ENCODE measurements around the gene NBAS.

DNA sequence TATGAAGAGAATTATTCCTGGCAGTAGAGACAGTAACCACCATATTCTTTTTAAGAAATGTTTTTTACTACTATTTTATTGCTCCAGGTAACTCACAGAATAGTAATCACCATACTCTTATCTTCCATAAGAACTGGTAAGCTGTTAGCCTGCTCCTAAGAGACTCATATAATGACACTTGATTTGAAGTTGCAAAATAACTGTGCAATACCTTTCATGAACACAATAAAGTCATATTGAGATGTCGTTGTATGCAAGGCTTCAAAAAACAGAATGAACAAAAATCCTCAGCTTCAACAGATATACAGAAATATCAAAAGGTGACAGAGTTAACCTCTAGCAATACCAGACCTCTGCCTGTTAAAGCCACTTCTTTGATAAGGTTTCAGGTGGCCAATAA lies 360.1 kb downstream of the NBAS start:
- TF ChIP-seq, protein P1, sequence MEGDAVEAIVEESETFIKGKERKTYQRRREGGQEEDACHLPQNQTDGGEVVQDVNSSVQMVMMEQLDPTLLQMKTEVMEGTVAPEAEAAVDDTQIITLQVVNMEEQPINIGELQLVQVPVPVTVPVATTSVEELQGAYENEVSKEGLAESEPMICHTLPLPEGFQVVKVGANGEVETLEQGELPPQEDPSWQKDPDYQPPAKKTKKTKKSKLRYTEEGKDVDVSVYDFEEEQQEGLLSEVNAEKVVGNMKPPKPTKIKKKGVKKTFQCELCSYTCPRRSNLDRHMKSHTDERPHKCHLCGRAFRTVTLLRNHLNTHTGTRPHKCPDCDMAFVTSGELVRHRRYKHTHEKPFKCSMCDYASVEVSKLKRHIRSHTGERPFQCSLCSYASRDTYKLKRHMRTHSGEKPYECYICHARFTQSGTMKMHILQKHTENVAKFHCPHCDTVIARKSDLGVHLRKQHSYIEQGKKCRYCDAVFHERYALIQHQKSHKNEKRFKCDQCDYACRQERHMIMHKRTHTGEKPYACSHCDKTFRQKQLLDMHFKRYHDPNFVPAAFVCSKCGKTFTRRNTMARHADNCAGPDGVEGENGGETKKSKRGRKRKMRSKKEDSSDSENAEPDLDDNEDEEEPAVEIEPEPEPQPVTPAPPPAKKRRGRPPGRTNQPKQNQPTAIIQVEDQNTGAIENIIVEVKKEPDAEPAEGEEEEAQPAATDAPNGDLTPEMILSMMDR (IDR thresholded peaks at IDR 0.05; ENCODE audit: extremely low read depth in 1 of 2, insufficient read depth in 1 of 2, low read depth in 1 of 2, low read length in 2 of 2) = no peak
- TF ChIP-seq GATA2 (IDR thresholded peaks at IDR 0.05; ENCODE audit: insufficient read depth, insufficient read length, low read depth, low read length) (no peak), EZH2 (IDR thresholded peaks at IDR 0.05; ENCODE audit: borderline replicate concordance, low read depth, low read length, severe bottlenecking) (no peak), POLR2A (IDR thresholded peaks at IDR 0.05; ENCODE audit: low read depth, low read length) (no peak), MYC (IDR thresholded peaks at IDR 0.05; ENCODE audit: low read depth, low read length) (no peak), POLR2AphosphoS5 (IDR thresholded peaks at IDR 0.05; ENCODE audit: insufficient read depth, low read depth, low read length) (no peak), FOS (IDR thresholded peaks at IDR 0.05; ENCODE audit: borderline replicate concordance, insufficient read depth, low read length) (no peak)

Data from endothelial cell of umbilical vein (primary cell).